ENCODE measurements around the gene REM1. TPM values are rescaled to one million over a fixed set of nuclear protein-coding genes. Genes with fewer than 3 reads are reported as not detected.

The REM1 gene
- total and polyA plus RNA-seq, 2 experiments from 2014 or later, result not detected

- Histone ChIP-seq H3K79me2 (ENCODE audit: insufficient read depth) (no peaks in the 10 kb centered on the region), H3K27ac (no peak overlapping the region), H3K9me2 (ENCODE audit: insufficient read depth) (no peaks in the 10 kb centered on the region), H2AFZ (no peak overlapping the region), H3K27me3 (replicated peaks; ENCODE audit: insufficient read depth) (peaks cover 23% of the 10 kb centered on the region), H4K20me1 (ENCODE audit: insufficient read depth) (no peaks in the 10 kb centered on the region), H3K4me1 (ENCODE audit: insufficient read depth) (no peaks in the 10 kb centered on the region), H3K9ac (no peak overlapping the region), H3K4me3 (no peak overlapping the region), H3K4me2 (ENCODE audit: unreplicated experiment) (no peak overlapping the region), H3K9me3 (ENCODE audit: low read depth) (no peaks in the 10 kb centered on the region), H3F3A (ENCODE audit: insufficient read depth) (no peaks in the 10 kb centered on the region), H3K36me3 (ENCODE audit: low read depth) (no peaks in the 10 kb centered on the region)
- WGBS, 2 experiments (ENCODE audit: low coverage in 1 of 2, low lambda C conversion rate in 2 of 2, missing lambda C conversion rate in 2 of 2), result 80 to 84% methylated on average over 5 of the region's 5 CpGs
- peak; percentile 6 for DNase-seq
- in situ Hi-C loops (cut with MboI), result no loop called here
- TF ChIP-seq EZH2phosphoT487 (IDR thresholded peaks at IDR 0.05; ENCODE audit: insufficient read depth, low read depth) (no peak), EZH2 (IDR thresholded peaks at IDR 0.05; ENCODE audit: insufficient read depth, poor library complexity, severe bottlenecking) (no peak)
These were observed 1.6 kb upstream of the REM1 start for GRCh38 chr20:31473331-31474096.

GRCh38 chr20:31474097-31474436 is 1.0 kb upstream of the REM1 start:
- 83 to 92% methylated on average over 2 of the region's 2 CpGs for WGBS, 2 experiments (ENCODE audit: low coverage in 1 of 2, low lambda C conversion rate in 2 of 2, missing lambda C conversion rate in 2 of 2)
- H3K36me3 ChIP-seq (ENCODE audit: low read depth), result no peaks in the 10 kb centered on the region

GRCh38 chr20:31475472-31476293 is 595 bp downstream of the REM1 start:
- Histone ChIP-seq H3K4me3 (no peak overlapping the region), H3K9me3 (ENCODE audit: low read depth) (no peaks in the 10 kb centered on the region), H3K79me2 (ENCODE audit: insufficient read depth) (no peaks in the 10 kb centered on the region), H3F3A (ENCODE audit: insufficient read depth) (no peaks in the 10 kb centered on the region), H3K4me1 (ENCODE audit: insufficient read depth) (no peaks in the 10 kb centered on the region), H3K27me3 (replicated peaks; ENCODE audit: insufficient read depth) (peaks cover 23% of the 10 kb centered on the region), H3K9ac (no peak overlapping the region), H3K27ac (no peak overlapping the region), H4K20me1 (ENCODE audit: insufficient read depth) (no peaks in the 10 kb centered on the region), H3K9me2 (ENCODE audit: insufficient read depth) (no peaks in the 10 kb centered on the region), H3K4me2 (ENCODE audit: unreplicated experiment) (no peak overlapping the region), H3K36me3 (ENCODE audit: low read depth) (no peaks in the 10 kb centered on the region), H2AFZ (0 out of 2 replicates have a peak overlapping the region, but pooled peaks have one; percentile 28)
- in situ Hi-C loops (cut with MboI), result no loop called here
- 7% methylated on average over 25 to 29 of the region's 29 CpGs for WGBS, 2 experiments (ENCODE audit: low coverage in 1 of 2, low lambda C conversion rate in 2 of 2, missing lambda C conversion rate in 2 of 2)
- TF ChIP-seq EZH2phosphoT487 (IDR thresholded peaks at IDR 0.05; ENCODE audit: insufficient read depth, low read depth) (no peak), EZH2 (IDR thresholded peaks at IDR 0.05; ENCODE audit: insufficient read depth, poor library complexity, severe bottlenecking) (no peak)
- no peak for DNase-seq

More at GRCh38 chr20:31474097-31474436, 1.0 kb upstream of the REM1 start:
- Histone ChIP-seq H3K4me1 (ENCODE audit: insufficient read depth) (no peaks in the 10 kb centered on the region), H3K79me2 (ENCODE audit: insufficient read depth) (no peaks in the 10 kb centered on the region), H3K4me2 (ENCODE audit: unreplicated experiment) (no peak overlapping the region), H3K9me2 (ENCODE audit: insufficient read depth) (no peaks in the 10 kb centered on the region), H3F3A (ENCODE audit: insufficient read depth) (no peaks in the 10 kb centered on the region), H3K9me3 (ENCODE audit: low read depth) (no peaks in the 10 kb centered on the region), H4K20me1 (ENCODE audit: insufficient read depth) (no peaks in the 10 kb centered on the region), H3K9ac (no peak overlapping the region), H2AFZ (no peak overlapping the region), H3K27me3 (replicated peaks; ENCODE audit: insufficient read depth) (peaks cover 23% of the 10 kb centered on the region), H3K27ac (no peak overlapping the region), H3K4me3 (no peak overlapping the region)
- no peak for TF ChIP-seq EZH2 (IDR thresholded peaks at IDR 0.05; ENCODE audit: insufficient read depth, poor library complexity, severe bottlenecking)
- no peak for TF ChIP-seq EZH2phosphoT487 (IDR thresholded peaks at IDR 0.05; ENCODE audit: insufficient read depth, low read depth)
- in situ Hi-C loops (cut with MboI), result no loop called here
- DNase-seq, result no peak

- no peak for DNase-seq
- Histone ChIP-seq H3K36me3 (ENCODE audit: low read depth) (no peaks in the 10 kb centered on the region), H3K9me2 (ENCODE audit: insufficient read depth) (no peaks in the 10 kb centered on the region), H3K4me3 (no peak overlapping the region), H3K4me1 (ENCODE audit: insufficient read depth) (no peaks in the 10 kb centered on the region), H3K9ac (no peak overlapping the region), H2AFZ (no peak overlapping the region), H3K27ac (no peak overlapping the region), H3K79me2 (ENCODE audit: insufficient read depth) (no peaks in the 10 kb centered on the region), H3F3A (ENCODE audit: insufficient read depth) (no peaks in the 10 kb centered on the region), H3K27me3 (replicated peaks; ENCODE audit: insufficient read depth) (peaks cover 23% of the 10 kb centered on the region), H3K4me2 (ENCODE audit: unreplicated experiment) (no peak overlapping the region), H3K9me3 (ENCODE audit: low read depth) (no peaks in the 10 kb centered on the region), H4K20me1 (ENCODE audit: insufficient read depth) (no peaks in the 10 kb centered on the region)
- 76 to 92% methylated on average over 5 to 6 of the region's 6 CpGs for WGBS, 2 experiments (ENCODE audit: low coverage in 1 of 2, low lambda C conversion rate in 2 of 2, missing lambda C conversion rate in 2 of 2)
- in situ Hi-C loops (cut with MboI), result no loop called here
- TF ChIP-seq EZH2phosphoT487 (IDR thresholded peaks at IDR 0.05; ENCODE audit: insufficient read depth, low read depth) (no peak), EZH2 (IDR thresholded peaks at IDR 0.05; ENCODE audit: insufficient read depth, poor library complexity, severe bottlenecking) (no peak)
These were observed 1.2 kb downstream of the REM1 start for GRCh38 chr20:31476294-31476585.

Measured in GM23248 (cell line).